Measurements from ENCODE around the gene PRKCH.

Gene PRKCH

GRCh38 chr14:61368781-61369453 is 47.5 kb downstream of the PRKCH start:
- DNase-seq, result no peak

GRCh38 chr14:61369454-61369810 is 48.1 kb downstream of the PRKCH start:
- no peak for DNase-seq

- DNase-seq, result no peak
These were observed 51.0 kb downstream of the PRKCH start for GRCh38 chr14:61372379-61372778.

- DNase-seq, result no peak
These were observed 51.6 kb downstream of the PRKCH start for GRCh38 chr14:61372842-61373555.

DNA sequence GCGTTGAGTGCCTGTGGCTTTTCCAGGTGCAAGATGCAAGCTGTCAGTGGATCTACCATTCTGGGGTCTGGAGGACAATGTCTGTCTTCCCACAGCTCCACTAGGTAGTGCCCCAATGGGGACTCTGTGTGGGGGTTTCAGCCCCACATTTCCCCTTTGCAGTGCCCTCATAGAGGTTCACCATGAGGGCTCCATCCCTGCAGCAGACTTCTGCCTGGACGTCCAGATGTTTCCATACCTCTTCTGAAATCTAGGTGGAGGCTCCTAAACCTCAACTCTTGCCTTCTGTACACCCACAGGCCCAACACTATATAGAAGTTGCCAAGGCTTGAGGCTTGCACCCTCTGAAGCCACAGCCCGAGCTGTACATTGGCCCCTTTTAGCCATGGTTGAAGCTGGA is 52.9 kb downstream of the PRKCH start:
- no peak for DNase-seq

- no peak for DNase-seq
These were observed 53.8 kb downstream of the PRKCH start for GRCh38 chr14:61375218-61375617.

- no peak for DNase-seq
These were observed 54.9 kb downstream of the PRKCH start for GRCh38 chr14:61376314-61376713.

DNA sequence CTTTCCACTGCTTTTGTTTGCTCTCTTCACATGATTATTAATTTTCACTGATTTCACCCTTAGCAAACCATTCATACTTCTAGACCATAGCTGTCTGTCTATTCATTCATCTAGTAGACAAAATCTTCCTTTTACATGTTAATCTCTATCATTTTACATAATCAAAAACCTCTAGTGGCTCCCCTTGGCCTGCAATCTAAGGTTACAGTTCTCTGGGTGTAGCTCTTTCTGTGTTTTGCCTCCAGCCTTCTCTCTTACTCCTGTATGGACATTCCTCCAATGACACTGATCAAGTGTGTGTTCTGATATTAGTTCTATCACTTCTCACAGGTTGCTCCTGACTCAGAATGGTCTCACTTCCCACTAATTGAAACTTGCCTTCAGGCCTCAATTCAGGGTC is 56.4 kb downstream of the PRKCH start:
- DNase-seq, result no peak

DNA sequence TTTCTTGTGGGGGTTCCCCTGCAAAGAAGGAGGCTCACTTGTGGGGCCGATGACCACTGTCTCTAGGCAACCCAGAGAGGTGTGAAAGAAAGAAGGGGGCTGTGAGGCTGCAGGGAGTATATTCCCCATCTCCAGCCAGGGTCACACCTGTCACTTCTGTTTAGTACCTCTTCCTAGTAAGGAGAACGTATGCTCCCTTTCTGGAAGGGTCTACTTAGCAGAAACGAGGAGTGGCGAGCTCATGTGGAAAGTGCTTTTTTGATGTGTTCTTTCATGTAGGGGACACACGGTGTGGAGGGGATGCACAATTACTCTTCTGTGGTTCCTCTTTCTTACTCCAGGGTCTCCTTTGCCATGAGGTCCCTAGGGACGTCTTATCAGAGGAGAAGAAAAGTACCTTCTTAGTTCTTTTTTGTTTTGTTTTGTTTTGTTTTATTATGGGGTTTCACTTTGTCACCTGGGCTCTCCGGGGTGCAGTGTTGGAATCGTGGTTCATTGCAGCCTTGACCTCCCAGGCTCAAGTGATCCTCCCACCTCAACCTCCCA is 58.3 kb downstream of the PRKCH start:
- DNase-seq, result no peak

- no peak for DNase-seq
These were observed 59.6 kb downstream of the PRKCH start for GRCh38 chr14:61380984-61381383.

GRCh38 chr14:61381553-61381952 is 60.2 kb downstream of the PRKCH start:
- peak; percentile 24 for DNase-seq

DNA sequence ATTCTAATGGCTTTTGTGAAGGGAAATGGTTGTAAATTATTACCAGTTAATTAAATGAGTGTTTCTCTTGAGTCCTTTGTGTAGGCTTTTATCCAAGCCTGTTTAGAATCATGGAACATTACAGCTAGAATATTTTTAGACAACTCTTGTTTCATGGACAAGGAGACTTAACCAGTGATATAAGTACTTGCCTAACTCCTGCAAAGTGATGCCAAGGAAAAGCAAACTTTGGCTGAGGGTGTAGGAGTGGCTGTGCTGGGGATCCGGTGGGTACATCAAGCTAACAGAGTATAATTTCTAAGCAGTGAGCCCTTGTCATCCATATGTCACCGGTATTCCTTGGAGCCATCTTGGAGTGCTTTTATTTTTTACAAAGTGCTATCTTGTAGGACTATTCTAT is 61.5 kb downstream of the PRKCH start:
- DNase-seq, result no peak

DNA sequence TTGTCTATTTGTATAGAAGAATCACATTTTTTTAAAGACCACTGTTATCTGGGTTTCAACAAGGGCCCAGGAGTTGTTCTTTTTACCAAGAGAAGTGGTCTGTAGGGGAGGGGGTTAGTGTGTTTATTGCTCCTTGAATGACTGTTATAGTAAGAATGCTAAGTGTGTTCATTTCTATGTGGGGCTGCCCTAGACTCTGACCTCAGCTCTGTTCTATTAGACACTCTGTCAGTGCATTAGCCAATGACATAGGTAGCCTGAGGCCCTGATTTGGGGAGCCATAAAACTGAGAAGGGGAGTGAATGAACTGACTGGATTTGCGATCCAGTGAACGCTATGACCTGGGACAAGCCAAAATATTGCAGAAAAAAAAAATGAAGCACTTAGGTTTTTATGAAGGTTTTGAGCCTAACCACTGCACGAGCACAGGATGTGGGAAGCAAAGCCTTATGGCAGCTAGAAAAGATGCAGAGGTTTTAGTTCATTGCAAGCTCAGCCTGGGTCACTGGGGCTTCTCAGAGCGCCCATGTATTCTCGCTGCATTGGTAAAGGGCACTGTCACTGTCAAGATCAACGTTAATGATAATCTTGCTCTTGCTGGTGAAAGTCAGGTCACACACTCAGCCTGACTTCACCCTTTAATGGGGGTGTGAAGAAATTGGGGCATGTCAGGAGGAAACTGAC is 63.8 kb downstream of the PRKCH start:
- DNase-seq, result no peak

- no peak for DNase-seq
These were observed 64.9 kb downstream of the PRKCH start for GRCh38 chr14:61386173-61386772.

GRCh38 chr14:61387076-61387475 is 65.7 kb downstream of the PRKCH start:
- DNase-seq, result no peak

DNA sequence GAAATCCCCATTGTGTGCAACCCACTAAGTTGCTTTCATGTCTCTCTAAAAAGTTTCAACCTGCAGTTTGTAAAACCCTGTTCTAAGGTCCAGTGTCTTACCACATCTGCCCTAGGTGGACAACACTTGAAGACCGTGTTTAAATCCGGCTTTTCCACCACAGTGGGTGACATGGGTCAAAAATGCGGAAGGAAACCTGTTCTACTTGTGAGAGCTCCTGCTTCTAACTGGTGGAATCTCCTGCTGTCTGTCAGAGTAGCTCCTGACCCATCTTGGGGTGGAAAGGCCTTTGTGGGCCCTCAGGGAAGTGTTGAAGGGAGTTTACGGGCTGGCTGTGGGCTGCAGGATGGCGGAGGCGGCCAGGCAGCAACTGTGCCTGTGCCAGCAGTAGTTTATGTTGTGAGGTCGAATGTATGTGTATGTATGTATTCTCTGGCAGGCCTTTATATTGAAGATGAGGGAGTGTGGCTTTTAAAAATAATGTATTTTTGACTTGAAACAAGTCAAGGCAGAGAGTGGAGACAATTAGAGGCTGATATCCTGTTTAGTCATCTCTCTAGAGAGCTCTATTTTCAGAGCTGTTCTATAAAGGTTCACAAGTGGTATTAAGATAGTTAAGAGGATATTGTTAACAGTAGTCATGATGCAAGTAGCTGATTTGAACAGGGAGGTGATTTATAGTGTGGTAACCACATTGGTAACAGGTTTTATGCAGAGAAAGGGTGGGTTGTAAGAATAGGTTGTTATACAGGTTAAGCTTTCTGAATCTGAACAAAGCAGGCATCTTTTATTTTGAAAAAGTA is 67.0 kb downstream of the PRKCH start:
- no peak for DNase-seq

GRCh38 chr14:61388976-61389576 is 67.7 kb downstream of the PRKCH start:
- no peak for DNase-seq

- no peak for DNase-seq
These were observed 69.7 kb downstream of the PRKCH start for GRCh38 chr14:61391119-61391518.

- DNase-seq, result no peak
These were observed 70.9 kb downstream of the PRKCH start for GRCh38 chr14:61392297-61392696.

DNA sequence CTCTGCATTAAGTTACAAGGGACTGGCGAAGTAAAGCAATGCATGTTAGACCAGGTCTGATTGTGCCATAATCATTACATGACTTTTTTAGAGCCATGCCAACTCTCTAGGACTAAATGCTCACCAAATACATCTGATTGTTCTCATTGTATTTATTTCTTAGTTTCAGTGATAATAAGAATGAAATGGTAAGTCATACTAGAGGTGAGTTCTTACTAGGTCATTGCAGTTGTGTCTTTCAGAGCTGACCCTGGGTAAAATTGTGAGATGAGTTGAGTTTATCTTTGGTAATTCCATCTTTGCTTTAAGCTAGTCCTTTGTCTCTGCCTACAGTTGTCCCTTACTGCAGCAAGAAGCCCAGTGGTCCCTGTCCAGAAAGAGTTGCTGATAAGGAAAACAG is 73.2 kb downstream of the PRKCH start:
- DNase-seq, result no peak

DNA sequence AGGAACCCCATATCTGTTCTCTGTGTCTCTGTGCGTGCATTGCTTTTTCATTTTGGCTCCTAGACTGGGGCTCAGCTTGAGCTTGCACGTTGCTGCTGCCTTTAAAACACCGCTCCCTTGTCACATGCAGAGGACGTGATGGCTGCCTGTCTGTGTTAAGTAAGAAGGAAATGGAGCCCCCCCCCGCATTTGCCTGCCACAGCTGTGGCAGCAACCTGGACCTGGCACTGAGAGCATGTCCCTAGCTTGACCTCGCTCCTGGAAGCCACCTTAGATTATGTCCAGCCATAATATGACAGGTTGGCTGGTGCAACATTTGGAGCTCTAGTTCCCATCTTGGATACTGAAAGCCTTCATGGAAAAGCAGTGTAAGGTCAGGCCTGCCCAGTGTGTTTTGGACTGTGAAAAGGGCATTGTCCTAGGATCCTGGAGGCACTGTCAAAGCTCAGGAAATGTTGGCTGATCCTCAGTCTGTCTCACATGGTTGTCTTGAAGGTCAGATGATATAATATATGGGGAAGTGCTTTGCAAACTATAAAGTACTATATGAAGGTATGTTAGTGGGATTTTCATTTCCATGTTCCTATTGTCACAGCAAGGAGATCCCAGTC is 73.8 kb downstream of the PRKCH start:
- DNase-seq, result no peak

DNA sequence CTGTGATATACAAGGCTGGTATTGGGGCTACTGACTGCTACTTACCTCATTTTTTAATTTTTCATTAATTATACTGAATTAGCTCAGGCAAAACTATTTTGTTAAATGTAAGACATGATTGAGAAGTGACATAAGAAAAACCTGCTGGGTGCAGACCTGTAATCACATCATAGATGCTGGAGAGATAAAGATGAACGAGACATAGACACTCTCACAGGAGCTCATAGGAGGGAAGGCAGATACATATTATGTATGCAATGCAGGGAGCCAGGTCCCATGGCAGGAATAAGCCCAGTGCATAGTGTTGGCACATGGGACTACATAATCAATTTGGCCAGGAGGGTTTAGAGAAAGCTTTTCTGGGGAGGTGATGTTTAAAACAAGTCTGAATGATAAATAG is 74.9 kb downstream of the PRKCH start:
- no peak for DNase-seq

Data from NCI-H2171 (cell line).